Measurements from ENCODE around the gene SOX8.

DNA sequence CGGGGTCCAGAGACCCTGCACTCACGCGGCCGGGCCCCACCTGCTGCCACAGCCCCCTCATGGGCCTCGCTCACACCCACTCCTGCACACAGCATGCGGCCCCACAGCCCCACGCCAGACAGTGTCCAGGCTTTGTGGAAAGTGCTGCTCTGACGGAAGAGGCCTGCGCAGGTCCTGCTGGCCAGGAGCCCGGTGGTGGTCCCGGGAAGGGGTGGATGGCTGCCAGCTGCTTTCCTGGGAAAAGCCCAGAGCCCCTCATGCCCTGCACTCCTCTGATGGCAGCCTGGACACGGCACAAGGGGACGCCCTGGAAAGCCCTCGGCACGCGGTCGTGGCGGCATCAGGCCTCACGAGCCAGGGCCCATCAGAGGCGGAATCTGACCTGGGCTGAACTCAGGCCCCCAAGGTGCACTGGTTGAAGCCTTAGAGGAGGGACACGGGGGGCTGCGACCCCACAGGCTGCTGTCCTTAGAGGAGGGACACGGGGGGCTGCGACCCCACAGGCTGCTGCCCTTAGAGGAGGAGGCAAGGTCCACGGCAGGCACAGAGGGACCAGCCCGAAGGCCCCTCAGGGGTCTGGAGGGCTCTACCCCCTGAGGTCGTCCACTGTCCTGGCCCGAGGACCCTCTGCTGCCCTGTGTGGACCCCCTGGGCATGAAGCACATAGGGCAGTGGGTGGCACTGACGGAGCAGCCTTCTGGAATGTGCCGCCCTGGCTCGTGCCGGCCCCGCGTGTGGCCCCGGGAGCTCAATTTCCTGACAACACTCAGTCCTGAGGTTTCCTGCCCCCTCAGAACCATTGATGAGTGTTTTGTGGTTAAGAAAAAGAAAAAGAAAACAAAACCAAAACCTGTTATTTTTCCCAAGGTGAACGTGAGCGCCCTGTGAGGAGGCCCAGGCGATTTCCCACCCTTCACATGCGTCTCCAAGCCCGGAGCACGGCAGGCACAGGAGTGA is 22.1 kb downstream of the SOX8 start:
- no peak for TF ChIP-seq POLR2A (IDR thresholded peaks at IDR 0.05)
- TF ChIP-seq, protein P1, sequence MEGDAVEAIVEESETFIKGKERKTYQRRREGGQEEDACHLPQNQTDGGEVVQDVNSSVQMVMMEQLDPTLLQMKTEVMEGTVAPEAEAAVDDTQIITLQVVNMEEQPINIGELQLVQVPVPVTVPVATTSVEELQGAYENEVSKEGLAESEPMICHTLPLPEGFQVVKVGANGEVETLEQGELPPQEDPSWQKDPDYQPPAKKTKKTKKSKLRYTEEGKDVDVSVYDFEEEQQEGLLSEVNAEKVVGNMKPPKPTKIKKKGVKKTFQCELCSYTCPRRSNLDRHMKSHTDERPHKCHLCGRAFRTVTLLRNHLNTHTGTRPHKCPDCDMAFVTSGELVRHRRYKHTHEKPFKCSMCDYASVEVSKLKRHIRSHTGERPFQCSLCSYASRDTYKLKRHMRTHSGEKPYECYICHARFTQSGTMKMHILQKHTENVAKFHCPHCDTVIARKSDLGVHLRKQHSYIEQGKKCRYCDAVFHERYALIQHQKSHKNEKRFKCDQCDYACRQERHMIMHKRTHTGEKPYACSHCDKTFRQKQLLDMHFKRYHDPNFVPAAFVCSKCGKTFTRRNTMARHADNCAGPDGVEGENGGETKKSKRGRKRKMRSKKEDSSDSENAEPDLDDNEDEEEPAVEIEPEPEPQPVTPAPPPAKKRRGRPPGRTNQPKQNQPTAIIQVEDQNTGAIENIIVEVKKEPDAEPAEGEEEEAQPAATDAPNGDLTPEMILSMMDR (IDR thresholded peaks at IDR 0.05): no peak
